Caco-2 (cell line): ENCODE results near the gene DERL3. TPM values are rescaled to one million over a fixed set of nuclear protein-coding genes. Genes with fewer than 3 reads are reported as not detected.
A peak's percentile ranks its signal among the peaks of the same experiment; 100 is the strongest.

ENCODE experiments used
- BruUV-seq: library from RNA; stranded (reverse); fragments of 400-500 nt; replicated peaks from 2 replicates; lab custom pipeline; 2021; lab: Mats Ljungman, UMichigan
- CTCF ChIA-PET: fragments of 300-600 bp; sonication (Branson Sonifier 250); formaldehyde crosslinking; loops from one replicate; lab custom pipeline; 2022; ENCODE audit warnings: antibody characterized with exemption; lab: Charles Lee
- POLR2A ChIA-PET: fragments of 300-600 bp; sonication (Branson Sonifier 250); formaldehyde crosslinking; loops from one replicate; lab custom pipeline; 2022; ENCODE audit warnings: antibody characterized with exemption; lab: Charles Lee
- DNase-seq, 2 experiments: peaks; one replicate each; pipeline versions ENCODE4 v3.0.0 to v3.0.0-alpha.2; 2020 to 2022
- H3K27me3 ChIP-seq: replicated peaks from 2 replicates; pipeline ENCODE4 v1.6.0; 2011; ENCODE audit warnings: low read length; ENCODE audit not compliant: control insufficient read depth, insufficient read depth
- H3K36me3 ChIP-seq: 2 replicates; pipeline ENCODE4 v1.5.1; 2011; ENCODE audit warnings: low read length; ENCODE audit not compliant: control insufficient read depth, insufficient read depth
- H3K4me1 ChIP-seq: fragments of 250-450 bp; sonication (Bioruptor Pico); 2 replicates; pipeline ENCODE4 v1.5.1; 2020; ENCODE audit warnings: mild to moderate bottlenecking
- H3K4me3 ChIP-seq: 2 replicates; pipeline ENCODE4 v1.5.1; 2011; ENCODE audit warnings: low read depth, mild to moderate bottlenecking, control low read depth, low read length
- H3K9me3 ChIP-seq: fragments of 250-450 bp; sonication (Bioruptor Pico); 2 replicates; pipeline ENCODE4 v1.5.1; 2020; ENCODE audit warnings: mild to moderate bottlenecking, moderate library complexity
- H3K27ac Mint-ChIP-seq: one replicate; pipeline ENCODE4 v1.8.0; 2022; ENCODE audit warnings: mixed read lengths; ENCODE audit not compliant: unreplicated experiment
- H3K27me3 Mint-ChIP-seq: one replicate; pipeline ENCODE4 v1.8.0; 2022; ENCODE audit warnings: mixed read lengths; ENCODE audit not compliant: insufficient read depth, unreplicated experiment
- H3K36me3 Mint-ChIP-seq: one replicate; pipeline ENCODE4 v1.8.0; 2022; ENCODE audit warnings: mild to moderate bottlenecking, mixed read lengths; ENCODE audit not compliant: insufficient read depth, unreplicated experiment
- H3K4me1 Mint-ChIP-seq: one replicate; pipeline ENCODE4 v1.8.0; 2022; ENCODE audit warnings: low read depth, mixed read lengths; ENCODE audit not compliant: unreplicated experiment
- H3K4me3 Mint-ChIP-seq: one replicate; pipeline ENCODE4 v1.8.0; 2022; ENCODE audit warnings: mild to moderate bottlenecking, moderate library complexity, mixed read lengths; ENCODE audit not compliant: unreplicated experiment
- H3K9me3 Mint-ChIP-seq: one replicate; pipeline ENCODE4 v1.8.0; 2022; ENCODE audit warnings: mixed read lengths; ENCODE audit not compliant: unreplicated experiment
- CTCF ChIP-seq, 2 experiments: fragments of 200-600 bp in 1 of 2; IDR thresholded peaks; 1 replicate in 1 of 2; 2 replicates in 1 of 2; pipeline versions ENCODE4 v1.5.1 to v1.8.0; 2011 to 2022; ENCODE audit warnings: antibody characterized with exemption in 1 of 2, control low read depth in 1 of 2, inconsistent platforms in 1 of 2, low read depth in 1 of 2, low read length in 1 of 2, mild to moderate bottlenecking in 1 of 2, moderate library complexity in 1 of 2; ENCODE audit not compliant: insufficient read depth in 1 of 2, severe bottlenecking in 1 of 2, unreplicated experiment in 1 of 2
- intact Hi-C: fragments of 100-400 bp; cut with micrococcal nuclease; formaldehyde crosslinking; loops from one replicate; pipeline ENCODE4 v1.10.0; 2022; ENCODE audit not compliant: unreplicated experiment
- total RNA-seq: library from RNA; stranded (reverse); gene quantifications from 2 replicates; pipeline ENCODE4 v1.2.3, GENCODE V29; 2022

The DERL3 gene
- total RNA-seq, 1 experiment from 2014 or later, result 4.4 TPM

- intact Hi-C loops, result no loop called here
- peaks cover 5% of the 10 kb centered on the region for H3K36me3 ChIP-seq
- H3K27me3 ChIP-seq, result no peaks in the 10 kb centered on the region
- BruUV-seq, result no TSS peak
- Mint-ChIP-seq H3K4me1 (no peaks in the 10 kb centered on the region), H3K4me3 (no peak overlapping the region), H3K36me3 (peaks cover 91% of the 10 kb centered on the region), H3K27ac (no peak overlapping the region), H3K27me3 (no peaks in the 10 kb centered on the region), H3K9me3 (no peaks in the 10 kb centered on the region)
- no peak for TF ChIP-seq CTCF (IDR thresholded peaks at IDR 0.05; ENCODE audit: insufficient read depth in 1 of 2, low read depth in 1 of 2, low read length in 1 of 2, severe bottlenecking in 1 of 2, unreplicated experiment in 1 of 2)
- POLR2A ChIA-PET, result no interaction called here
- no peaks in the 10 kb centered on the region for H3K9me3 ChIP-seq
- no peak overlapping the region for H3K4me3 ChIP-seq
- DNase-seq, result no peak
- CTCF ChIA-PET, result no interaction called here
- H3K4me1 ChIP-seq, result no peaks in the 10 kb centered on the region
Measured at GRCh38 chr22:23803001-23803819, 35.6 kb downstream of the DERL3 start.

GRCh38 chr22:23801886-23802377 is 36.9 kb downstream of the DERL3 start:
- H3K4me3 Mint-ChIP-seq, result no peak overlapping the region
- no peak for TF ChIP-seq CTCF (IDR thresholded peaks at IDR 0.05; ENCODE audit: insufficient read depth in 1 of 2, low read depth in 1 of 2, low read length in 1 of 2, severe bottlenecking in 1 of 2, unreplicated experiment in 1 of 2)
- Histone ChIP-seq H3K4me1 (no peaks in the 10 kb centered on the region), H3K9me3 (no peaks in the 10 kb centered on the region), H3K36me3 (peaks cover 4% of the 10 kb centered on the region), H3K27me3 (no peaks in the 10 kb centered on the region), H3K4me3 (no peak overlapping the region)
- no peaks in the 10 kb centered on the region for H3K9me3 Mint-ChIP-seq
- no TSS peak for BruUV-seq
- no peaks in the 10 kb centered on the region for H3K4me1 Mint-ChIP-seq
- no peaks in the 10 kb centered on the region for H3K27me3 Mint-ChIP-seq
- peak overlapping the region; percentile 16 for H3K27ac Mint-ChIP-seq
- intact Hi-C loops, result no loop called here
- ChIA-PET CTCF (no interaction called here), POLR2A (no interaction called here)
- DNase-seq, result no peak
- H3K36me3 Mint-ChIP-seq, result peaks cover 91% of the 10 kb centered on the region

- Histone ChIP-seq H3K9me3 (no peaks in the 10 kb centered on the region), H3K4me3 (no peak overlapping the region), H3K27me3 (no peaks in the 10 kb centered on the region), H3K4me1 (no peaks in the 10 kb centered on the region), H3K36me3 (peaks cover 7% of the 10 kb centered on the region)
- peaks cover 91% of the 10 kb centered on the region for H3K36me3 Mint-ChIP-seq
- intact Hi-C loops, result no loop called here
- BruUV-seq, result no TSS peak
- no peaks in the 10 kb centered on the region for H3K9me3 Mint-ChIP-seq
- CTCF ChIA-PET, result no interaction called here
- no peaks in the 10 kb centered on the region for H3K4me1 Mint-ChIP-seq
- POLR2A ChIA-PET, result no interaction called here
- DNase-seq, result no peak
- no peak overlapping the region for H3K4me3 Mint-ChIP-seq
- H3K27me3 Mint-ChIP-seq, result no peaks in the 10 kb centered on the region
- H3K27ac Mint-ChIP-seq, result no peak overlapping the region
- no peak for TF ChIP-seq CTCF (IDR thresholded peaks at IDR 0.05; ENCODE audit: insufficient read depth in 1 of 2, low read depth in 1 of 2, low read length in 1 of 2, severe bottlenecking in 1 of 2, unreplicated experiment in 1 of 2)
Measured at GRCh38 chr22:23801238-23801821, 37.5 kb downstream of the DERL3 start.
